Stomach (tissue), 4 donors: ENCODE measurements around the gene GLTP.

Experiments used
- CTCF ChIP-seq, 7 experiments: fragments of 450-650 bp in 4 of 7; fragments of 200-600 bp in 3 of 7; sonication (generic) in 3 of 7; IDR thresholded peaks; one replicate each; pipeline ENCODE4 v1.5.1; 2016 to 2019; ENCODE audit warnings: antibody characterized with exemption in 7 of 7, control low read depth in 2 of 7, mild to moderate bottlenecking in 1 of 7
- POLR2A ChIP-seq, 4 donors: fragments of 450-650 bp; IDR thresholded peaks; one replicate each; pipeline ENCODE4 v1.6.1; 2016; ENCODE audit warnings: antibody characterized with exemption in 4 of 4, control low read depth in 2 of 4, mild to moderate bottlenecking in 1 of 4, moderate library complexity in 1 of 4
- POLR2AphosphoS5 ChIP-seq, 3 donors: sonication (generic); formaldehyde crosslinking; IDR thresholded peaks; one replicate each; pipeline ENCODE4 v1.6.1; 2016; ENCODE audit warnings: antibody characterized with exemption in 3 of 3

GRCh38 chr12:109815757-109816617, 64.4 kb downstream of the GLTP start:
- TF ChIP-seq CTCF (IDR thresholded peaks at IDR 0.05) (no peak), POLR2A (IDR thresholded peaks at IDR 0.05) (no peak), POLR2AphosphoS5 (IDR thresholded peaks at IDR 0.05) (no peak)
